Glutamatergic neuron (in vitro differentiated cells): Measurements from ENCODE around the gene GALNT6. TPM values are rescaled to one million over a fixed set of nuclear protein-coding genes. Genes with fewer than 3 reads are reported as not detected.
"Not testable (repeated sequence)": the region's sequence is repeated elsewhere in the genome, so short reads cannot be mapped to it uniquely, and the experiment has no call there.

Experiments
- DNase-seq: peaks from one replicate; pipeline ENCODE4 v3.0.0; 2022
- H3K27ac Mint-ChIP-seq: one replicate; pipeline ENCODE4 v1.8.0; 2020; ENCODE audit warnings: mild to moderate bottlenecking, mixed read lengths, inconsistent platforms; ENCODE audit not compliant: unreplicated experiment
- H3K27me3 Mint-ChIP-seq: one replicate; pipeline ENCODE4 v1.8.0; 2020; ENCODE audit warnings: mild to moderate bottlenecking, moderate library complexity, mixed read lengths, inconsistent platforms; ENCODE audit not compliant: unreplicated experiment
- H3K36me3 Mint-ChIP-seq: one replicate; pipeline ENCODE4 v1.8.0; 2020; ENCODE audit warnings: mild to moderate bottlenecking, mixed read lengths, inconsistent platforms; ENCODE audit not compliant: unreplicated experiment
- H3K4me1 Mint-ChIP-seq: one replicate; pipeline ENCODE4 v1.8.0; 2020; ENCODE audit warnings: mild to moderate bottlenecking, low read depth, mixed read lengths, inconsistent platforms; ENCODE audit not compliant: unreplicated experiment
- H3K4me3 Mint-ChIP-seq: one replicate; pipeline ENCODE4 v1.8.0; 2020; ENCODE audit warnings: mild to moderate bottlenecking, mixed read lengths, inconsistent platforms; ENCODE audit not compliant: unreplicated experiment
- H3K9me3 Mint-ChIP-seq: one replicate; pipeline ENCODE4 v1.8.0; 2020; ENCODE audit warnings: mild to moderate bottlenecking, moderate library complexity, mixed read lengths, inconsistent platforms; ENCODE audit not compliant: unreplicated experiment
- CTCF ChIP-seq: fragments of 200-600 bp; sonication (generic); IDR thresholded peaks from one replicate; pipeline ENCODE4 v1.5.0; 2021; ENCODE audit not compliant: partially characterized antibody, unreplicated experiment
- total RNA-seq: library from RNA; stranded (reverse); fragmentation: NEBNext Ultra II Directional; extraction: Animal tissue kit (Norgen Biotek cat#: 25700); gene quantifications from one replicate; pipeline ENCODE4 v1.2.1, GENCODE V29; 2021; ENCODE audit not compliant: unreplicated experiment

The GALNT6 gene
- total RNA-seq, 1 donor from 2014 or later, result 0.39 TPM

- TF ChIP-seq CTCF, result no peak
- Mint-ChIP-seq H3K27me3 (peaks cover 4% of the 10 kb centered on the region), H3K27ac (no peak overlapping the region), H3K9me3 (no peaks in the 10 kb centered on the region), H3K4me1 (no peaks in the 10 kb centered on the region), H3K36me3 (no peaks in the 10 kb centered on the region), H3K4me3 (no peak overlapping the region)
- no peak for DNase-seq
These were observed 48.0 kb downstream of the GALNT6 start for GRCh38 chr12:51343201-51343600.

DNA sequence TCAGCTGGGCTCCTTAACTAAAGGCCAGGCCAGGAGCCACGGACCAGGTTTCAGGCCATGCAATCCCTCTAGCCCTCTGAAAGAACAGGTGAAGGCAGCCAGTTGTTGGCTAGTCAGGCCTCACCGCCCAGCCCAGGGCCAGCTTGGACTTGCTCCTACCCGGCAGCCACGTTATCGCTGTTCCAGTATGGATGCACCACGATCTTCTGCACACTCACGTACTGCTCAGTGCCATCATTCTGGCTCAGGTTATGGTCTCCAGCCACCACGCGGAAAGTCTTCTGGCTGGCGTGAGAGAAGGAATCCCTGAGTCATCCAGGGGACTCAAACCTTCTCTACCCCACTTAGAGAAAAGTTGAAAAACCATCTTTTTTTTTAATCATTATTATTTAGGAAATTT is 48.8 kb downstream of the GALNT6 start:
- no peaks in the 10 kb centered on the region for H3K36me3 Mint-ChIP-seq
- peaks cover 4% of the 10 kb centered on the region for H3K27me3 Mint-ChIP-seq
- H3K9me3 Mint-ChIP-seq, result no peaks in the 10 kb centered on the region
- no peak for DNase-seq
- H3K27ac Mint-ChIP-seq, result no peak overlapping the region
- H3K4me3 Mint-ChIP-seq, result no peak overlapping the region
- H3K4me1 Mint-ChIP-seq, result no peaks in the 10 kb centered on the region
- no peak for TF ChIP-seq CTCF

DNA sequence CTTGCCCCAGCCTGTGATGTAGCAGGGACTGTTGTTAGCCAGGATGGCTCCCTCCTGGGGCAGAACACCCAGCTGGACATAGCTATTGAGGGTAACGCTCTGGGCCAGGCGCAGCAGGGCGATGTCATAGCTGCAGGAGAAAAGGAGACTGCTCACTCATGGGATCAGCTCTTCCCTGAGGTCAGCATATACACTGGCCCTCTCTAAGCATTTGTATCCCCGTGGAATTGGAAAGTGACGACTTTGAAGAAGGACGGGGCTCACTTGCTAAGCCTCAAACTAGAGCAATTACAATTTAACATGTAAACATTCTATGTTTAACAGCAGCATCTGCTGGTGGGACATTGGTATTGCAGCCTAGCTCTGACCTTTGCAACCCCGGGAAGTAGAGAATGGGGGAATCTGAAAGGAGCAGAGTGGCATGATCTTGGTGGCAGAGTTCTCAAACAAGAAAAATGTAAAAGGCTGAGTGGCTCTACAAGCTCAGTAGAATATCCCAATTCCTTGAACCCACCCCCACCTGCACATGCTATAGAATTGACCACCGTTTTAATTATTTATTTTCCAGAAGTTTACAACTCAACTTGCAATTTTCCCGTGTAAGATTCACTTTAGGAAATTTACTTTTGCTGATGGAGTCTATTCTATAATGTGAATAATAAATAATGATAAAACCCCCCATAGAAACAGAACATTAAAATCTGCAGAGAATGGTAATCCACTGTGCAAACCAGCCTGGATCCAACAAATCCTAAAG is 49.8 kb downstream of the GALNT6 start:
- peak; percentile 72 for DNase-seq
- no peaks in the 10 kb centered on the region for H3K36me3 Mint-ChIP-seq
- H3K9me3 Mint-ChIP-seq, result no peaks in the 10 kb centered on the region
- no peak overlapping the region for H3K27ac Mint-ChIP-seq
- H3K4me3 Mint-ChIP-seq, result no peak overlapping the region
- peak; percentile 95 for TF ChIP-seq CTCF
- no peaks in the 10 kb centered on the region for H3K4me1 Mint-ChIP-seq
- H3K27me3 Mint-ChIP-seq, result peaks cover 4% of the 10 kb centered on the region

DNA sequence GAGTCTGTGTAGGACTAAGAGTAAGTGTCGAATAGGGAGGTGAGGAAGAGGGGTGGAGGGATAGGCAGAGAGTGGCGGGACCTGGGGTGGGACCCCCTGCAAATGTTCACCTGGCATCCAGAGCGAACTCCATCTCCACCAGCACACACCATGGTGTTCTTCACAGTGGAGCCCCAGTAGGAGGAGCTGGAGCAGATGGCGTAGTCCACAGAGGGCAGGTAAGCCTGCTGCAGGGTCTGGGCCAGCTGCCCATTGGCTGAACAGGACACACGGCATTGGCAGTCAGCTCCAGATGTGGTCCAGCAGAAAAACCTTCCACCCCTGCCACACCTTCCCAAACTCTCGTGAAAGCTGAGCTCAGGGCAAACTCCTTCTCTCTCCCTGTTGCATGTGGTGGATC is 51.5 kb downstream of the GALNT6 start:
- H3K4me3 Mint-ChIP-seq, result no peak overlapping the region
- no peaks in the 10 kb centered on the region for H3K36me3 Mint-ChIP-seq
- peaks cover 4% of the 10 kb centered on the region for H3K27me3 Mint-ChIP-seq
- TF ChIP-seq CTCF, result no peak
- no peaks in the 10 kb centered on the region for H3K4me1 Mint-ChIP-seq
- H3K9me3 Mint-ChIP-seq, result peaks cover 3% of the 10 kb centered on the region
- no peak overlapping the region for H3K27ac Mint-ChIP-seq
- DNase-seq, result no peak

- not testable (repeated sequence) for H3K4me3 Mint-ChIP-seq, H3K27me3 Mint-ChIP-seq, H3K9me3 Mint-ChIP-seq
These were observed 53.9 kb downstream of the GALNT6 start for GRCh38 chr12:51337336-51337735.

More at GRCh38 chr12:51337336-51337735, 53.9 kb downstream of the GALNT6 start:
- not testable (repeated sequence) for H3K36me3 Mint-ChIP-seq, H3K27ac Mint-ChIP-seq, DNase-seq, H3K4me1 Mint-ChIP-seq
